Measurements from ENCODE around the gene LUZP2.

DNA sequence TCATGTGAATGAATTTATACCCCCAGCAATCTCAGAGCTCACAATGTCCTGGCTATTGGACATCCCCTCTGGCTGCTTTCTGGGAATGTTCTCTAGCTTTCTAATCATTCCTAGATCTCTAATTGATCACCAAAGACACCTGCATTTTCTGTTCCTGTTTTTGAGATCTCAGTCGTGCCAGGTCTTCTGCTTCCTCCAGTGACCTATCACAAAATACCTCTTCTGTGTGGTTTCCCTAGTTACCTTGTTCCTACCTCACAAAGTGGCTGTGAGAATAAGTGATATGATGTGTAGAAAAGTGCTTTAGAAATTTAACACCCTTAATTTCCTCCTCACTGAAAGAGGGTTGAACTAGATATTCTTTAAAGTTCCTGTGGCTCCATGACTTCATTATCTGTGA is 92.2 kb downstream of the LUZP2 start:
- TF ChIP-seq POLR2A (IDR thresholded peaks at IDR 0.05) (no peak), POLR2AphosphoS5 (IDR thresholded peaks at IDR 0.05; ENCODE audit: insufficient read depth in 1 of 2, low read depth in 1 of 2) (no peak)
- TF ChIP-seq, protein P1, sequence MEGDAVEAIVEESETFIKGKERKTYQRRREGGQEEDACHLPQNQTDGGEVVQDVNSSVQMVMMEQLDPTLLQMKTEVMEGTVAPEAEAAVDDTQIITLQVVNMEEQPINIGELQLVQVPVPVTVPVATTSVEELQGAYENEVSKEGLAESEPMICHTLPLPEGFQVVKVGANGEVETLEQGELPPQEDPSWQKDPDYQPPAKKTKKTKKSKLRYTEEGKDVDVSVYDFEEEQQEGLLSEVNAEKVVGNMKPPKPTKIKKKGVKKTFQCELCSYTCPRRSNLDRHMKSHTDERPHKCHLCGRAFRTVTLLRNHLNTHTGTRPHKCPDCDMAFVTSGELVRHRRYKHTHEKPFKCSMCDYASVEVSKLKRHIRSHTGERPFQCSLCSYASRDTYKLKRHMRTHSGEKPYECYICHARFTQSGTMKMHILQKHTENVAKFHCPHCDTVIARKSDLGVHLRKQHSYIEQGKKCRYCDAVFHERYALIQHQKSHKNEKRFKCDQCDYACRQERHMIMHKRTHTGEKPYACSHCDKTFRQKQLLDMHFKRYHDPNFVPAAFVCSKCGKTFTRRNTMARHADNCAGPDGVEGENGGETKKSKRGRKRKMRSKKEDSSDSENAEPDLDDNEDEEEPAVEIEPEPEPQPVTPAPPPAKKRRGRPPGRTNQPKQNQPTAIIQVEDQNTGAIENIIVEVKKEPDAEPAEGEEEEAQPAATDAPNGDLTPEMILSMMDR (IDR thresholded peaks at IDR 0.05), result no peak
